Chondrocyte (in vitro differentiated cells): Measurements from ENCODE around the gene SMIM27. TPM values are rescaled to one million over a fixed set of nuclear protein-coding genes. Genes with fewer than 3 reads are reported as not detected.

ENCODE experiments used
- DNase-seq: peaks from one replicate; pipeline ENCODE4 v3.0.0; 2021; ENCODE audit warnings: mixed read lengths, low spot score
- H3K27ac Mint-ChIP-seq: one replicate; pipeline ENCODE4 v1.8.0; 2021; ENCODE audit warnings: mild to moderate bottlenecking, moderate library complexity, mixed read lengths; ENCODE audit not compliant: unreplicated experiment
- H3K27me3 Mint-ChIP-seq: 2 replicates; pipeline ENCODE4 v1.8.0; 2021; ENCODE audit warnings: low read depth, mixed read lengths
- H3K36me3 Mint-ChIP-seq: 2 replicates; pipeline ENCODE4 v1.8.0; 2021; ENCODE audit warnings: low read depth, mixed read lengths
- H3K4me1 Mint-ChIP-seq: 2 replicates; pipeline ENCODE4 v1.8.0; 2021; ENCODE audit warnings: low read depth, mild to moderate bottlenecking, mixed read lengths
- H3K4me3 Mint-ChIP-seq: one replicate; pipeline ENCODE4 v1.8.0; 2021; ENCODE audit warnings: mild to moderate bottlenecking, moderate library complexity, mixed read lengths; ENCODE audit not compliant: unreplicated experiment
- H3K9me3 Mint-ChIP-seq: 2 replicates; pipeline ENCODE4 v1.8.0; 2021; ENCODE audit warnings: low read depth, mixed read lengths
- total RNA-seq: library from RNA; stranded (reverse); gene quantifications from 3 replicates; pipeline ENCODE4 v1.2.1, GENCODE V29; 2021
- TF ChIP-seq, protein P1 (sequence below): fragments of 200-600 bp; sonication (generic); IDR thresholded peaks from 2 replicates; pipeline ENCODE4 v1.5.0; 2021; ENCODE audit warnings: antibody characterized with exemption, mild to moderate bottlenecking, moderate library complexity

SMIM27 gene
- total RNA-seq, 1 donor from 2014 or later, result 11.2 TPM

DNA sequence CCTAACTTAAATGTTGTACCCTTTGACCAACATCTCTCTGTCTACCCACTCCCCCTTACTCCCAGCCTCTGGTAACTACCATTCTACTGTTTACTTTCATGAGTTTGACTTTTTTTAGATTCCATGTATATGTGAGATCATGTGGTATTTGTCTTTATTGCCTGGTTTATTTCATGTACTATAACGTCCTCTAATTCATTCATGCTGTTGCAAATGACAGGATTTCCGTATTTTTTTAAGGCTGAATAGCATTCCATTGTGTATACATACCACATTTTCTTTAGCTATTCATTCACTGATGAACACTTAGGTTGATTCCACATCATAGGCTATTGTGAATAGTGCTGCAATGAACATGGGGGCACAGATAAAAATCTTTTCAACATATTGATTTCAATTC, 32.7 kb downstream of the SMIM27 start:
- Mint-ChIP-seq H3K27ac (no peak overlapping the region), H3K4me3 (no peak overlapping the region), H3K4me1 (peaks cover 6% of the 10 kb centered on the region), H3K36me3 (no peaks in the 10 kb centered on the region), H3K27me3 (peaks cover 19% of the 10 kb centered on the region), H3K9me3 (peaks cover 5% of the 10 kb centered on the region)
- TF ChIP-seq, protein P1, sequence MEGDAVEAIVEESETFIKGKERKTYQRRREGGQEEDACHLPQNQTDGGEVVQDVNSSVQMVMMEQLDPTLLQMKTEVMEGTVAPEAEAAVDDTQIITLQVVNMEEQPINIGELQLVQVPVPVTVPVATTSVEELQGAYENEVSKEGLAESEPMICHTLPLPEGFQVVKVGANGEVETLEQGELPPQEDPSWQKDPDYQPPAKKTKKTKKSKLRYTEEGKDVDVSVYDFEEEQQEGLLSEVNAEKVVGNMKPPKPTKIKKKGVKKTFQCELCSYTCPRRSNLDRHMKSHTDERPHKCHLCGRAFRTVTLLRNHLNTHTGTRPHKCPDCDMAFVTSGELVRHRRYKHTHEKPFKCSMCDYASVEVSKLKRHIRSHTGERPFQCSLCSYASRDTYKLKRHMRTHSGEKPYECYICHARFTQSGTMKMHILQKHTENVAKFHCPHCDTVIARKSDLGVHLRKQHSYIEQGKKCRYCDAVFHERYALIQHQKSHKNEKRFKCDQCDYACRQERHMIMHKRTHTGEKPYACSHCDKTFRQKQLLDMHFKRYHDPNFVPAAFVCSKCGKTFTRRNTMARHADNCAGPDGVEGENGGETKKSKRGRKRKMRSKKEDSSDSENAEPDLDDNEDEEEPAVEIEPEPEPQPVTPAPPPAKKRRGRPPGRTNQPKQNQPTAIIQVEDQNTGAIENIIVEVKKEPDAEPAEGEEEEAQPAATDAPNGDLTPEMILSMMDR, result no peak
- no peak for DNase-seq

GRCh38 chr9:32587901-32588300, 35.8 kb downstream of the SMIM27 start:
- H3K4me3 Mint-ChIP-seq, result no peak overlapping the region
- H3K36me3 Mint-ChIP-seq, result no peaks in the 10 kb centered on the region
- peaks cover 4% of the 10 kb centered on the region for H3K4me1 Mint-ChIP-seq
- no peak for DNase-seq
- peaks cover 20% of the 10 kb centered on the region for H3K27me3 Mint-ChIP-seq
- TF ChIP-seq, protein P1, result no peak
- no peak overlapping the region for H3K27ac Mint-ChIP-seq
- peaks cover 5% of the 10 kb centered on the region for H3K9me3 Mint-ChIP-seq

DNA sequence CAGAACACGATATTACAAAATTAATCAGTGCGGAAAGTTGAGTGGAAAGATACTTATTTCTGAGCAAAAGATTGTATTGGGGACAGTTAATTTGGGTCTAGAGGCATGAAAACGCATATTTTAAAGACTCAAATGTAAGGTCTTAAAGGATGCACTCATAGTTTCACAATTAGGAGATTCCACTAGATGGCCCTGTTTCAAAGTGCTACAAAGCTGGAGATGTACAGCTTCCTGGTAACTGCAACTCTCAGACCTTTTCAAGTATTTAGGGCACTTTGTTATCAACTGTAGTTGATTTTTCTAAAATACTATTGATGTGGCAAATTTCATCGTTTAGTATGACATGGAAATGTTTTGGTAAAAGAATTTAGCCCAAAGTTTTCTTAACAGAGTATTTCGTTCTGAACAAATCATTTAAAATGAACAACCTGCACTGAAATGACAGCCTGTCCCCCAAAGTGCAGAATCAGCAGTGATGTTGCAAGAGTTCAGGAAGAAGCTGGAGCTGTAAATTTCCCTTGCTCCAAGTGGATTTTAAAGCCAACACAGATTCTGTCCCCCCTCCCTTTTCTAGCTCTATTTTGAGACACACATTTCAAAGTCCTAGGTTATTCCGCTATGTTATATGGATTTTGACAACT, 37.1 kb downstream of the SMIM27 start:
- Mint-ChIP-seq H3K4me3 (no peak overlapping the region), H3K27me3 (peaks cover 21% of the 10 kb centered on the region), H3K36me3 (no peaks in the 10 kb centered on the region), H3K27ac (no peak overlapping the region), H3K4me1 (peaks cover 4% of the 10 kb centered on the region), H3K9me3 (peaks cover 5% of the 10 kb centered on the region)
- TF ChIP-seq, protein P1, result peak; percentile 81
- DNase-seq, result no peak

GRCh38 chr9:32590476-32590875, 38.3 kb downstream of the SMIM27 start:
- H3K27me3 Mint-ChIP-seq, result peaks cover 21% of the 10 kb centered on the region
- H3K4me3 Mint-ChIP-seq, result no peak overlapping the region
- H3K4me1 Mint-ChIP-seq, result no peaks in the 10 kb centered on the region
- TF ChIP-seq, protein P1, result no peak
- no peak for DNase-seq
- H3K27ac Mint-ChIP-seq, result no peak overlapping the region
- no peaks in the 10 kb centered on the region for H3K36me3 Mint-ChIP-seq
- peaks cover 5% of the 10 kb centered on the region for H3K9me3 Mint-ChIP-seq

- H3K9me3 Mint-ChIP-seq, result peaks cover 4% of the 10 kb centered on the region
- TF ChIP-seq, protein P1, result no peak
- no peak overlapping the region for H3K4me3 Mint-ChIP-seq
- H3K36me3 Mint-ChIP-seq, result no peaks in the 10 kb centered on the region
- H3K27ac Mint-ChIP-seq, result no peak overlapping the region
- H3K27me3 Mint-ChIP-seq, result peaks cover 20% of the 10 kb centered on the region
- DNase-seq, result no peak
- H3K4me1 Mint-ChIP-seq, result no peaks in the 10 kb centered on the region
Measured at GRCh38 chr9:32590898-32591297, 38.8 kb downstream of the SMIM27 start.
